Panc1 (cell line): Measurements from ENCODE around the gene TAF5L.

Source experiments
- POLR2AphosphoS5 ChIP-seq: IDR thresholded peaks from 2 replicates; pipeline ENCODE4 v1.6.1; 2012; ENCODE audit warnings: mild to moderate bottlenecking, low read depth, low read length, moderate library complexity
- SIN3A ChIP-seq: IDR thresholded peaks from 2 replicates; pipeline ENCODE4 v1.6.1; 2012; ENCODE audit warnings: low read depth, mild to moderate bottlenecking, low read length, moderate library complexity, borderline replicate concordance; ENCODE audit not compliant: insufficient read depth
- TF ChIP-seq, protein P1 (sequence below): fragments of 450-650 bp; IDR thresholded peaks from 2 replicates; pipeline ENCODE4 v1.5.1; 2017; ENCODE audit warnings: mild to moderate bottlenecking
- TF ChIP-seq, protein P2 (sequence below), 2 experiments: IDR thresholded peaks; 2 replicates each; pipeline ENCODE4 v1.6.1; 2011 to 2012; ENCODE audit warnings: low read depth in 2 of 2, control low read depth in 1 of 2, low read length in 1 of 2, mild to moderate bottlenecking in 1 of 2, moderate library complexity in 1 of 2; ENCODE audit not compliant: insufficient read depth in 1 of 2

DNA sequence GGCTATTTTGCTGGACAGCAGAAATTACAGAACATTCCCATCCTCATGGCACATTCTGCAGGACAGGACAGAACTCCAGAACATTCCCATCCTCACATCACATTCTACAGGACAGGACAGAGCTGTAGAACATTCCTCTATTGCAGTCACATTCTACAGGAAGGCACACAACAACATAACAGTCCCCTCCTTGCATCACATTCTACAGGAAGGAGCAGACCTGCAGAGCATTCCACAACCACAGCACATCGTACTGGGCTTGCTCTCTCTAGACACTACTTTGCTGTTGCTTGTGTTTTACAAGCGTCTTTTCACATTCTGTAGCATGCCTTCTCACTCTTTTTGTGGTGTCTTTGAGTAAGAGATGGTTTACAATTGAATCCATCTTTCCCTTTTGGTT lies 40.6 kb downstream of the TAF5L start:
- no peak for TF ChIP-seq SIN3A
- TF ChIP-seq, protein P1, sequence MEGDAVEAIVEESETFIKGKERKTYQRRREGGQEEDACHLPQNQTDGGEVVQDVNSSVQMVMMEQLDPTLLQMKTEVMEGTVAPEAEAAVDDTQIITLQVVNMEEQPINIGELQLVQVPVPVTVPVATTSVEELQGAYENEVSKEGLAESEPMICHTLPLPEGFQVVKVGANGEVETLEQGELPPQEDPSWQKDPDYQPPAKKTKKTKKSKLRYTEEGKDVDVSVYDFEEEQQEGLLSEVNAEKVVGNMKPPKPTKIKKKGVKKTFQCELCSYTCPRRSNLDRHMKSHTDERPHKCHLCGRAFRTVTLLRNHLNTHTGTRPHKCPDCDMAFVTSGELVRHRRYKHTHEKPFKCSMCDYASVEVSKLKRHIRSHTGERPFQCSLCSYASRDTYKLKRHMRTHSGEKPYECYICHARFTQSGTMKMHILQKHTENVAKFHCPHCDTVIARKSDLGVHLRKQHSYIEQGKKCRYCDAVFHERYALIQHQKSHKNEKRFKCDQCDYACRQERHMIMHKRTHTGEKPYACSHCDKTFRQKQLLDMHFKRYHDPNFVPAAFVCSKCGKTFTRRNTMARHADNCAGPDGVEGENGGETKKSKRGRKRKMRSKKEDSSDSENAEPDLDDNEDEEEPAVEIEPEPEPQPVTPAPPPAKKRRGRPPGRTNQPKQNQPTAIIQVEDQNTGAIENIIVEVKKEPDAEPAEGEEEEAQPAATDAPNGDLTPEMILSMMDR, result no peak
- no peak for TF ChIP-seq POLR2AphosphoS5
- TF ChIP-seq, protein P2, sequence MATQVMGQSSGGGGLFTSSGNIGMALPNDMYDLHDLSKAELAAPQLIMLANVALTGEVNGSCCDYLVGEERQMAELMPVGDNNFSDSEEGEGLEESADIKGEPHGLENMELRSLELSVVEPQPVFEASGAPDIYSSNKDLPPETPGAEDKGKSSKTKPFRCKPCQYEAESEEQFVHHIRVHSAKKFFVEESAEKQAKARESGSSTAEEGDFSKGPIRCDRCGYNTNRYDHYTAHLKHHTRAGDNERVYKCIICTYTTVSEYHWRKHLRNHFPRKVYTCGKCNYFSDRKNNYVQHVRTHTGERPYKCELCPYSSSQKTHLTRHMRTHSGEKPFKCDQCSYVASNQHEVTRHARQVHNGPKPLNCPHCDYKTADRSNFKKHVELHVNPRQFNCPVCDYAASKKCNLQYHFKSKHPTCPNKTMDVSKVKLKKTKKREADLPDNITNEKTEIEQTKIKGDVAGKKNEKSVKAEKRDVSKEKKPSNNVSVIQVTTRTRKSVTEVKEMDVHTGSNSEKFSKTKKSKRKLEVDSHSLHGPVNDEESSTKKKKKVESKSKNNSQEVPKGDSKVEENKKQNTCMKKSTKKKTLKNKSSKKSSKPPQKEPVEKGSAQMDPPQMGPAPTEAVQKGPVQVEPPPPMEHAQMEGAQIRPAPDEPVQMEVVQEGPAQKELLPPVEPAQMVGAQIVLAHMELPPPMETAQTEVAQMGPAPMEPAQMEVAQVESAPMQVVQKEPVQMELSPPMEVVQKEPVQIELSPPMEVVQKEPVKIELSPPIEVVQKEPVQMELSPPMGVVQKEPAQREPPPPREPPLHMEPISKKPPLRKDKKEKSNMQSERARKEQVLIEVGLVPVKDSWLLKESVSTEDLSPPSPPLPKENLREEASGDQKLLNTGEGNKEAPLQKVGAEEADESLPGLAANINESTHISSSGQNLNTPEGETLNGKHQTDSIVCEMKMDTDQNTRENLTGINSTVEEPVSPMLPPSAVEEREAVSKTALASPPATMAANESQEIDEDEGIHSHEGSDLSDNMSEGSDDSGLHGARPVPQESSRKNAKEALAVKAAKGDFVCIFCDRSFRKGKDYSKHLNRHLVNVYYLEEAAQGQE (IDR thresholded peaks at IDR 0.05; ENCODE audit: insufficient read depth in 1 of 2, low read depth in 2 of 2, low read length in 1 of 2), result no peak
